Fibroblast of mammary gland (primary cell): ENCODE results near the gene FXYD6.
A peak's percentile ranks its signal among the peaks of the same experiment; 100 is the strongest.

ENCODE experiments used
- DNase-seq: peaks from one replicate; pipeline ENCODE4 v3.0.0-alpha.2; 2010; ENCODE audit warnings: low read depth
- H3K4me3 ChIP-seq: 2 replicates; pipeline ENCODE4 v1.5.1; 2011; ENCODE audit warnings: low read depth, mild to moderate bottlenecking, low read length, moderate library complexity; ENCODE audit not compliant: control insufficient read depth
- TF ChIP-seq, protein P1 (sequence below): conservative IDR thresholded peaks from 2 replicates; pipeline ENCODE4 v1.5.1; 2011; ENCODE audit warnings: low read depth, low read length, inconsistent platforms; ENCODE audit not compliant: control insufficient read depth, insufficient read depth

The FXYD6 gene

GRCh38 chr11:117826832-117827231 is 49.6 kb downstream of the FXYD6 start:
- no peak for DNase-seq
- no peak overlapping the region for H3K4me3 ChIP-seq
- TF ChIP-seq, protein P1, sequence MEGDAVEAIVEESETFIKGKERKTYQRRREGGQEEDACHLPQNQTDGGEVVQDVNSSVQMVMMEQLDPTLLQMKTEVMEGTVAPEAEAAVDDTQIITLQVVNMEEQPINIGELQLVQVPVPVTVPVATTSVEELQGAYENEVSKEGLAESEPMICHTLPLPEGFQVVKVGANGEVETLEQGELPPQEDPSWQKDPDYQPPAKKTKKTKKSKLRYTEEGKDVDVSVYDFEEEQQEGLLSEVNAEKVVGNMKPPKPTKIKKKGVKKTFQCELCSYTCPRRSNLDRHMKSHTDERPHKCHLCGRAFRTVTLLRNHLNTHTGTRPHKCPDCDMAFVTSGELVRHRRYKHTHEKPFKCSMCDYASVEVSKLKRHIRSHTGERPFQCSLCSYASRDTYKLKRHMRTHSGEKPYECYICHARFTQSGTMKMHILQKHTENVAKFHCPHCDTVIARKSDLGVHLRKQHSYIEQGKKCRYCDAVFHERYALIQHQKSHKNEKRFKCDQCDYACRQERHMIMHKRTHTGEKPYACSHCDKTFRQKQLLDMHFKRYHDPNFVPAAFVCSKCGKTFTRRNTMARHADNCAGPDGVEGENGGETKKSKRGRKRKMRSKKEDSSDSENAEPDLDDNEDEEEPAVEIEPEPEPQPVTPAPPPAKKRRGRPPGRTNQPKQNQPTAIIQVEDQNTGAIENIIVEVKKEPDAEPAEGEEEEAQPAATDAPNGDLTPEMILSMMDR: no peak

- no peak for DNase-seq
- TF ChIP-seq, protein P1: no peak
- no peak overlapping the region for H3K4me3 ChIP-seq
Measured at GRCh38 chr11:117826190-117826570, 50.3 kb downstream of the FXYD6 start.

DNA sequence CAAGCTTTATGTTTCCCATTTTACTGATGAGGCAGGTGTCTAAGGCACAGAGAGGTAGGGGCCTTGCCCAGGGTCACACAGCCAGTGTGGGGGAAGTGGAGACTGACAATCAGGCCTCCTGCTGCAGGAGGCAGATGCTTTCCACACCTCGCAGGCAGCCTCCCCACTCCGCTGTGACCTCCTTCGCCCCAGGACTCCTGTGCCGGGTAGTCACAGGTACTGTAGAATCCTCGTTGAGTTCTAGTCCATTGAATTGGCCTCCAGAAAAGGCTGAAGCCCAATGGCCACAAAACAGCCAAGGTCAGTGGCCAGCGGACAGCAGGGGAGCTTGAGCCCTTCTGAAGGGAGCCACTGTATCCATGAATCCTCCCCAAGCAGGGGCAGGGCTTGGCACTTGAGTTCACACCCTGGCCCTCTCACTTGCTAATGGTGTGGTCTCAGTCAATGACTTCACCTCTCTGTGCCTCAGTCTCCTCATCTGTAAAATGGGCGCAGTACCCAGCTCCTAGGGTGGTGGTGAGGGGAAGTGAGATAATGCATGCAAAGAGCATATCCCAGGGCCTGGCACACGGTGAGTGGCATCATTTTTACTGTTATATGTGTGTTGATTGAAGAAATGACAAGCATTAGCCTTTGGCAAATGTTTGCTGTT is 50.8 kb downstream of the FXYD6 start:
- H3K4me3 ChIP-seq: no peak overlapping the region
- DNase-seq: no peak
- TF ChIP-seq, protein P1: no peak

GRCh38 chr11:117824571-117825537 is 51.6 kb downstream of the FXYD6 start, which contains the start of gene FXYD2:
Gene FXYD2, minus strand, starts transcription at chr11:117824744. Its CDS starts 66 bp downstream, at chr11:117824678.
- TF ChIP-seq, protein P1: no peak
- no peak within 1 kb of the TSS for H3K4me3 ChIP-seq
- DNase-seq: peak; percentile 51

GRCh38 chr11:117823946-117824420 is 52.5 kb downstream of the FXYD6 start:
- H3K4me3 ChIP-seq: no peak overlapping the region
- DNase-seq: peak; percentile 67
- TF ChIP-seq, protein P1: no peak

DNA sequence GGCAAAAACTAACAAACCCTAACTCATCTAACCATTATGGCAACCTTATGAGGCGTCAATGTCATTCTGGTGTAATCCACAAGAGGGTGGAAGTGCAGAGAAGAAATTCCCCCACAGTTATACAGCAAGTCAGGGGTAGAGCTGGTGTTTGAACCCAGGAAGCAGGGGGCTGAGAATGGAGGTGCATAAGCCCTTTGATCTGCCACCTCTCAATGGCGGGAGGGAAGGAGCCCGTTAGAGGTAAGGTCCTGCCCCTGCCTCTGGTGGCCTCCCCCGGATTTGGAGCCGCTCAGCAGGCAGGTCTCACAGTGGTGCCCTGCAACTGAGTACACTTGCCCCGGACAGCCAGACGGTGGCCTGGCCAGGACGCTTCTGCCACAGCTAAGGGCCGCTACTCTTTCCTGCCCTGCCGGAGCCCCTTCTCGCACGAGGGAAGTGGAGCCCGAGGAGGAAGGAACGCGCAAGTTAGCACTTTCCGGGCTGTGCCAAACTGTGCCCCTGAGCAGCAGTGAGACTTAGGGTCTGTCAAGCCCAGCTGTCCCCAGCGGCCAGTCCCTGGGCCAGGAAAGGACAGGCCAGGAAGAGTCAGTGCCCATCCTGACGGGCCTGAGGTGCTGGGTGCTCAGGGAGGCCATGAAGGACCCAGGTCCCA is 53.0 kb downstream of the FXYD6 start:
- no peak overlapping the region for H3K4me3 ChIP-seq
- TF ChIP-seq, protein P1: no peak
- no peak for DNase-seq
